Fibroblast of pulmonary artery (primary cell): ENCODE results near the gene HHIPL1.

ENCODE experiments used
- DNase-seq: peaks from one replicate; pipeline ENCODE4 v3.0.0-alpha.2; 2010; ENCODE audit warnings: low read depth
- H3K4me3 ChIP-seq: replicated peaks from 2 replicates; pipeline ENCODE4 v1.5.1; 2011; ENCODE audit warnings: low read depth, mild to moderate bottlenecking, control low read depth, low read length, moderate library complexity
- TF ChIP-seq, protein P1 (sequence below): IDR thresholded peaks from 2 replicates; pipeline ENCODE4 v1.5.1; 2011; ENCODE audit warnings: mild to moderate bottlenecking, control low read depth, low read length, inconsistent platforms; ENCODE audit errors: missing control alignments

HHIPL1 gene

DNA sequence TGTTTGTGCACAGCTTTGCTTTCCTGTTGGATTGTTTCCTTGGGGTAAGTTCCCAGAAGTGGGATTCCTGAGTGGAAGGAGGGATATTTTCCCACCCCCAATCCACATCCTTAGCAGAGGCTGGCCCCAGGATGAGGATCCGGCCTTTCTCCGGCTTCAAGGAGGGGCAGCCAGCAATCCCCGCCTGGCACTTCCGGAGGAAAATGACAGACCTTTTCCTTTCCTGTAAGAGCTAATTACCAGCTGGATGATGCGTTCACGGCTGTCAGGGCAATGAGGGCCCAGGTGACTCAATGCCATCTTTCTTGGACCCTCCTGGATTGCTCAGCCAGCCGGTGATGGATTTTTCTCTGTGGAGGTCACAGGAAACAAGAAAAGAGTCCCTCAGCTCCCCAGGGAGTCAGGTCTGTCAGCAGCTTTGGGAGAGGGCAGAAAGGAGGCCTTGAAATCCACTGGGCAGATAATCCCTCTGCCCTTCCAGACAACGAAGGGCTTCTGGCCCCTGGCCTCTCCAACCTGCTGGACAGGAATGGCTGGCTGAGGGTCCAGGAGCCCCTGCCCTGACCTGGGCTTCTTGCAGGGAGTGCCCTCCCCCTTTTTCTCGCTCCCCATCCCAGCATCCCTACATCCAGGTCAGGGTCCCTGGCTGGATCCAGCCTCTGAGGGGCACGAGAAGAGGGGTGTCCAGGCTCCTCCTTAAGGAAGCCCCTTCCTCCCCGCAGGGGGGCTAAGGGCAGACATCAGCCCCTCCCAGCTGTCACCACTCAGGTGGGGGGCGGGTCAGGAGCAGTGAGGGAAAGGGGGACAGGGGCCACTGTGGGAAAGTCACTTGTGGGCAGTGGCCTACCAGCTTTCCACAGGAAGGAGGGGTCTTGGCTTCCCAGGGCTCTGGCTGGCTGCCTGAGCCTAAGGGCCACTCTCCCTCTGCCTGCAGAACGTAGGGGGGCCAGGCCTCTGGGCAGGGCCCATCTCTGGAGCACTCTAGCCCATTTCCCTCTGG lies 24.8 kb upstream of the HHIPL1 start:
- TF ChIP-seq, protein P1, sequence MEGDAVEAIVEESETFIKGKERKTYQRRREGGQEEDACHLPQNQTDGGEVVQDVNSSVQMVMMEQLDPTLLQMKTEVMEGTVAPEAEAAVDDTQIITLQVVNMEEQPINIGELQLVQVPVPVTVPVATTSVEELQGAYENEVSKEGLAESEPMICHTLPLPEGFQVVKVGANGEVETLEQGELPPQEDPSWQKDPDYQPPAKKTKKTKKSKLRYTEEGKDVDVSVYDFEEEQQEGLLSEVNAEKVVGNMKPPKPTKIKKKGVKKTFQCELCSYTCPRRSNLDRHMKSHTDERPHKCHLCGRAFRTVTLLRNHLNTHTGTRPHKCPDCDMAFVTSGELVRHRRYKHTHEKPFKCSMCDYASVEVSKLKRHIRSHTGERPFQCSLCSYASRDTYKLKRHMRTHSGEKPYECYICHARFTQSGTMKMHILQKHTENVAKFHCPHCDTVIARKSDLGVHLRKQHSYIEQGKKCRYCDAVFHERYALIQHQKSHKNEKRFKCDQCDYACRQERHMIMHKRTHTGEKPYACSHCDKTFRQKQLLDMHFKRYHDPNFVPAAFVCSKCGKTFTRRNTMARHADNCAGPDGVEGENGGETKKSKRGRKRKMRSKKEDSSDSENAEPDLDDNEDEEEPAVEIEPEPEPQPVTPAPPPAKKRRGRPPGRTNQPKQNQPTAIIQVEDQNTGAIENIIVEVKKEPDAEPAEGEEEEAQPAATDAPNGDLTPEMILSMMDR: no peak
- DNase-seq: peak; percentile 66
- H3K4me3 ChIP-seq: no peak overlapping the region

DNA sequence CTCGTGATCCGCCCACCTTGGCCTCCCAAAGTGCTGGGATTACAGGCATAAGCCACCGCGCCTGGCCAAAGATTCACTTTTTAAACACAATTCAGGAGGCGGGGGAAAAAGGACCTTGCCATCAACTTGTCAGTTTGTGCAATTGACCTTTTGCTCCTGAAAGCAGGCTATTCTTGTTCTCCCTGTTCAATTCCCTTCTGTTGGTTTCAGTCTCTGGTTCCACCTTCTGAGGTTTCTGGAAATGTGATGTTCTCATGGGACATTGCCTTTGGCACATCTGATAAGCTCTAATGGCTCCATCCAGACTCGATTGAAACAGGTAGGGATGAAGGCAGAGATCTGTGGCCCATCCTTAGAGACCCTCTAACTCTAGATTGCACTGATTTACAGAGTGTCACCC lies 23.0 kb upstream of the HHIPL1 start:
- no peak for DNase-seq
- TF ChIP-seq, protein P1: no peak
- H3K4me3 ChIP-seq: no peak overlapping the region

DNA sequence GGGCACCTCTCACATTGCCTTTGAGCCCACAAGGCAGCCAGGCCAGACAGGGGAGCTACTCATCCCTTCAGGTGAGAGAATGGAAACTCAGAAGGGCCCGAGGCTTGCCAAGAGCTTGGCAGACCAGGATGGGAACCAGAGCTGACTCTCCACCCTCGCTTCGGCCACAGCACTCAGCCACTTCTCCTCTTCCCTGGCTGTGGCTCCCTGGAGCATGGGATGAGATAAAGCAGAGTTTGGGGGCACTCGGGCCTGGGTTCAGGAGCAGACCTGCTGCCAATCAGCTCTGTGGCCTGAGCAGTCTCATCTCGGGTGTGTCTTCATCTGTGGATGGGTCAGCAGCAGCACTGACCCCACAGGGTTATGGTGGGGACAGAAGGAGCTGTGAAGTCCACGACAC lies 20.9 kb upstream of the HHIPL1 start:
- TF ChIP-seq, protein P1: no peak
- no peak overlapping the region for H3K4me3 ChIP-seq
- no peak for DNase-seq

DNA sequence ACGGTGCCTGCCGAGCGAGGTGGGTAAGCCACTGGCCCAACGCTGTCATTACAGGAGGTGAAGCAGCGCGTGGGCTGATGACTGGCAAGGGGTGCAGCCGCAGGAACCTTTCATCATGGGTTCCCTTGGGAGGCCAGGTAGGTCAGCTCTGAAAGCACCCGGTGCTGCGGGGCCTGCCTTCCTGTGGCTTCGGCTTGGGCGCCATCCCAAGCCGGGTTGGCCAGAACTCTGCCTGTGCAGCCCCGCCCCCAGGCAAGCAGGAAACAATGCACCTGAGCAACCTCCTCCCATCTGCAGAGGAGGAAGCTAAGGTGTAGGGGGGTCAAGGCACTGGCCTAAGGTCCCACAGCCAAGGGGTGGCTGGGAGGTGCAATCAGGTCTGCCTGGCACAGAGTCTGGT lies 20.0 kb upstream of the HHIPL1 start:
- TF ChIP-seq, protein P1: no peak
- no peak for DNase-seq
- no peak overlapping the region for H3K4me3 ChIP-seq

DNA sequence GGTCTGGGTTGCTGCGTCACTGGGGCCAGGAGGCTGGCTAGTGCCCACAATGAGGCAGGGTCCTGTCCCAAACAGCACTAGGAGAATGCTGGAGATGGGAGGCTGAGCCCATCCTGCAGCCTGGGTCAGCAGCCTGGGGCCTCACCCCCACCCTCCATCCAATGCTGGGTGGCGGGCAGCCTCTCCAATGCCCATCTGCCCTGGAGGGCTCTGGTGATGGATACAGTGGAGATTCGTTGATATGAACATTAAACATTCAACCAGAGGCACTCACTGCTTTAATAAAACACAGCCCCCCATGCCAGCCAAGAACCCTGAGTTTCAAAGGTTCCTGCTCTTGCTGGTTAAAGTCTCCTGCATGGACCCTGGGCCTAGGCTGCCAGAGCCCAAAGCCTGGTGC lies 19.5 kb upstream of the HHIPL1 start:
- TF ChIP-seq, protein P1: no peak
- DNase-seq: no peak
- no peak overlapping the region for H3K4me3 ChIP-seq

DNA sequence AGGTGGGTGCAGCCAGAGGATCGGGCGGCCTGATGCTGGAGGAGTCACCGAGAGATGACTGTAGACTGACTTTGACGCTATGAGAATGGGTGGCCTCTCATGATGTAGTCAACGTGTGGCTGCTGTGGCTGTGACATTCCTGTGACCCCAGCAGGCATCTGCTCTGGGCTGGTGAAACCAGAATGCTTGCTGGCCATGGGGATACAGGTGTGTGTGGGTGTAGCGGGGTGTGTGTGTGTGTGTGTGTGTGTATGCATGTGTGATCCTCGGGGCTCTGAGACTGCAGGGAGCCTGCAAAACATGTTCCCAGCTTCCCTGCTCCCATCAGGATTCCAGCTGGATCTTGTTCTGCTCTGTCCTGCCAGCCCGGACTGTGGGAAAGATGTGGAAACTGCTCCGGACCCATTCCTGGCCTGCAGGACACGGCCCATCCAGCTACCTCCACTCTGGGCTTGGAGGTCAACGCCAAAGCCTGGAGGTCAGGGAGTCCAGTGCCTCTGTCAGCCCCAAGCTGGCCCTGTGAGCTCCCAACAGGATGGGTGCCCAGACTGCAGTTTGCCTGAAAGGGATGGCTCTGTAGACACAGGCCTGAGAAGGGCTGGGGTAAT lies 18.8 kb upstream of the HHIPL1 start:
- TF ChIP-seq, protein P1: no peak
- no peak for DNase-seq
- no peak overlapping the region for H3K4me3 ChIP-seq
